ENCODE results near the gene KIF20B. TPM values are rescaled to one million over a fixed set of nuclear protein-coding genes. Genes with fewer than 3 reads are reported as not detected.

KIF20B gene
- total and polyA plus RNA-seq, 2 of the 8 experiments (the other 6 are each of a cell fraction or from before 2014, with no cell fraction given), result 4.5 to 72.0 TPM

GRCh38 chr10:89657302-89657701 lies 44.1 kb upstream of the KIF20B start (continued):
- TF ChIP-seq ATF3 (IDR thresholded peaks at IDR 0.05; ENCODE audit: insufficient read depth, low read depth, low read length) (no peak), NRF1 (IDR thresholded peaks at IDR 0.05; ENCODE audit: low read depth, low read length) (no peak)
